Hematopoietic multipotent progenitor cell (in vitro differentiated cells): ENCODE measurements around the gene NHERF1. TPM values are rescaled to one million over a fixed set of nuclear protein-coding genes. Genes with fewer than 3 reads are reported as not detected.

Experiments used
- DNase-seq, 3 donors: peaks; one replicate each; pipeline ENCODE4 v3.0.0-alpha.2; 2011 to 2015; ENCODE audit warnings: low read depth in 2 of 3, low spot score in 2 of 3
- total RNA-seq: library from RNA; depleted of rRNA; stranded (reverse); fragments of >200 nt; gene quantifications from one replicate; pipeline ENCODE4 v1.2.3, GENCODE V29; 2012

The NHERF1 gene
- total RNA-seq, 1 donor, result 74.6 TPM

DNA sequence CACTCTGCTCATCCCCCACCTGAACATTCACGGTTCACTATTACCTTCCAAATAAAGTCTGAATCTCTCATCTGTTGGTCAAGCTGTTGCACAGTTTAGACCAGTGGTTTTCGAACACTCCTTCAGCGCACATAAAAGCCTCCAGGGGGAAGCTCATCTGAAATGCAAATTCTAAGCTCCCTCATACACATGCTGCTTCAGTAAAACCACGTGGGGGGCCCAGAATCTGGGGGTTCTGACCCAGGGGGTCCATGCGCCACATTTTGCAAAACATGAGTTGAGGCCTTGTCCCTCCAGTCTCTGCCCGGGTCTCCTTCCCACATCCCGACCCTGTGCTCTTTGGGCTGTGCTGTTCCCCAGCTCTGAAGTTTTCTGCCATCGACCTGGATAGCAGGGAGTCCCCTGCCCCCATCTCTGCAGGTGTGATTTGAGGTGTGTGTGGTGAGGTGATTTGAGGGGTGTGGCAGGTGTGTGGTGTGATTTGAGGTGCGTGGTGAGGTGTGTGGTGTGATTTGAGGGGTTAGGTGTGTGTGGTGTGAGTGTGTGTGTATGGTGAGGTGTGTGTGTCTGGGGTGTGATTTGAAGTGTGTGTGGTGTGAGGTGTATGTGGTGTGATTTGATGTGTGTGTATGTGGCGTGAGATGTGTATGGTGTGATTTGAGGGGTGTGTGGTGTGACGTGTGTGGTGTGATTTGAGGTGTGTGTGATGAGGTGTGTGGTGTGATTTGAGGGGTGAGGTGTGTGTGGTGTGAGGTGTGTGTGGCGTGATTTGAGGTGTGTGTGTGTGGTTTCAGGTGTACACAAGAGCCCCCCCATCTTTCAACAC lies 16.2 kb upstream of the NHERF1 start:
- no peak for DNase-seq

DNA sequence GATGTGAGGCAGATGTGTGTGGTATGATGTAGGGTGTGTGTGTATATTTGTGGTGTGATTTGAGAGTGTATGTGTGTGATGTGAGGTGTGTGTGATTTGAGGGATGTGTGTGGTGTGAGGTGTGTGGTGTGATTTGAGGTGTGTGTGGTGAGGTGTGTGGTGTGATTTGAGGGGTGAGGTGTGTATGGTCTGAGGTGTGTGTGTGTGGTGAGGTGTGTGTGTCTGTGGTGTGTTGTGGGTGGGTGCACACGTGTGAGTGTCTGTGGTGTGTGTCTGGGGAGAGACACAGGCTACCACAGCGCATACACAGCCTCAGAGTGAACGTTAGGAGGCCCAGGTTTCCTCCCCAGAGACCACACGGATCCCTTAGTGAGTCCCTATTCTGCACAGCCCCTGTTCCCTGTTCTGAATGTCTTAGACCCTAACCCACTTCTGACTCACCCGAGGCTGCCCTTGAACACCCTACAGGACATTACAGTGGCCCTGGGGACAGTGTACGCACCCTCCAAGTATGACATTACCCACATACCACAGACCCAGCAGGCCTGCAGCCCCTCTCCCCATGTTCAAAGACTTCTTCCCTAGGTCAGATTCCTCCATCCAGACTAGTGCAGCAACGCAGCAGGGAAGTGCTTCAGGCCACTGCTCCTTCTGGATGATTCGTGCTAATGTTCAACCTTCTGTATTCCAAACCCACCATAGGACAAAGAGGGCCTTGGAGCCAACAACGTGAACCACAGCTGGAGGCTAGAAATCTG lies 14.9 kb upstream of the NHERF1 start:
- DNase-seq, result no peak

DNA sequence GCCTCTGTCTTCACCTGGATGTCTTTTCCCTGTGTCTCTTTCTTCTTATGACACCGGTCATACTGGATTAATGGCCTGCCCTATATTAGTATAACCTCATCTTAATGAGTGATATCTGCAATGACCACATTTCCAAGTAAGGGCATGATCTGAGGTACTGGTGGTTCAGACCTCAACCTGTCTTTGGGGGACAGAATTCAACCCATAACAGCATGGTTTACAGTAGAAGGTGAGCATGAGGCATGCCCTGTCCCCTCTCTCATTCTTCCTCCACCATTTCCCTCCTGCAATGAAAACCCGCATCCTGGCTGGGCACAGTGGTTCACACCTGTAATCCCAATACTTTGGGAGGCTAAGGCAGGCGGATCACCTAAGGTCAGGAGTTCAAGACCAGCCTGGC lies 14.2 kb upstream of the NHERF1 start:
- DNase-seq, result no peak

DNA sequence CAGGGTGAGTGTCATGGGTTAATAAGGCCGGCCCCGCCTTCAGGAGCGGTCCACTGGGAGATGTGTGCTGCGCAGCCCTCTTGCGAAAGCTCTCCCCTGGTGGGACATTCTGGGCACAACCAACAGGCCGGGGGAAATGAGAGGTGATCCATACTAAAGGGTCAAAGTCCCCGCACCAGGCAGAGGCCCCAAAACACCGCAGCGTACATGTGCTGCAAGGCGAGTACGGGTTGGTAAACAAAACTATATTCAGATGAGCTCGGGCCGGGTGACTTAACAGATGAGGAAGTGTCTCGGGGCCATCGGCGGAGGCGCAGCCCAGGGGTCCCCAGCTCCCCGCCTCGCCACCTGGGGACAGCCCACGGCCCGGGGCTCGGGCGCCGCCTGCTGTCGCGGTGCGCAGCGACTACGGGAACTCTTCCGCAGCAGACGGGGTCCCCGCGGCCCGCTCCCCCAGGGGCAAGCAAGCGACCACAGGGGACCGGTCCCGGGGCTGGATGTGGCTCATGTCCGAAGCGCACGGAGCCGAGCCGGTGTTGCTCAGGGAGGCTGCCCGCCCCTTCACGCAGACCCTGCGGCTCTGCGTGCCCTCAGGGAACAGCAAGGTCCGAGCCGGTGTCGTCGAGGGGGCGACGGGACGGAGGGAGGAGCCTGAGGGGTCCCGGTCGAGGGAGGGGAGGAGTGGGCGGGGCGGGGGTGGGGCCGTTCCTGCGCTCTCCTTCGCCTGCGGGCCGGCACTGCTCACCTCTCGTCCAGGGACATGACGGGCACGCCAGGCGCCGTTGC lies 11.7 kb upstream of the NHERF1 start, which contains the start of gene RAB37:
RAB37 (plus strand) TSS at position 744 of the 786 bp plus-strand sequence; CDS start at position 761, 17 bp downstream.
- DNase-seq, result peak in 2 of 3 donors; percentile 91 to 94

DNA sequence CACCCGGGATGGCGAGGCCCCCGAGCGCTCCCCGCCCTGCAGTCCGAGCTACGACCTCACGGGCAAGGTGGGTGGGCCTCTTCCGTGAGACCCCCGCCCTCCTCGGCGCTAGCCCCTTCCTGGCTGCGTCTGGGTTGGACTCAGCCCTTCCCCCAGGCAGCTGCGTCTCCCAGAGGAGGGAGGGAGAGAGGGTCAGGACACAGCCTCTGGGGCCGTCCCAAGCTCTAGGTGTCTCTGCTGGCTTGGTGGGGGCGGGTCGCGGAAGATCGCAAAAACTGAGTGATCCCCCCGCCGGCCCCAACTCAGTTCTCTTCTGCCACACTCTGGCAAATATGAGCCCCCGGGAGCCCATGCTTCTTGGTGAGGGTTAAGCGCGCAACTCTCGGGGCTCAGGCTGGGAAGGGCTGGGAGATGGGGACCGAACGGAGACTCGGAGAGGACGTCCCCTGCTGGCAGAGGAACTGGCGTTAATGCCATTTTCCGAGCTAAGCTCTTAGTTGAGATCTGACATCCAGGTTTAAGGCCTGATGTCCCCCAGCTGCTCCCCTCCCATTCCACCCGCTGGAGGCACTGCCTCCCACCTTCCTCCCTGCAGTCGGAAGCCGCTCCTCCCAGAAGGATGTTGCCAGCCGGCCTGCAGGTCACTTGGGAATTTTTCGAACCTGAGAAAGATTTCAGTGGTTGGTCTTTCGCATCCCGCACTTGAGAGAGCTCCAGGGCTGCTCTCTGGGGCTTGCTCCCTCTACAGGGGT lies 11.0 kb upstream of the NHERF1 start:
- peak in 2 of 3 donors; percentile 77 to 84 for DNase-seq

DNA sequence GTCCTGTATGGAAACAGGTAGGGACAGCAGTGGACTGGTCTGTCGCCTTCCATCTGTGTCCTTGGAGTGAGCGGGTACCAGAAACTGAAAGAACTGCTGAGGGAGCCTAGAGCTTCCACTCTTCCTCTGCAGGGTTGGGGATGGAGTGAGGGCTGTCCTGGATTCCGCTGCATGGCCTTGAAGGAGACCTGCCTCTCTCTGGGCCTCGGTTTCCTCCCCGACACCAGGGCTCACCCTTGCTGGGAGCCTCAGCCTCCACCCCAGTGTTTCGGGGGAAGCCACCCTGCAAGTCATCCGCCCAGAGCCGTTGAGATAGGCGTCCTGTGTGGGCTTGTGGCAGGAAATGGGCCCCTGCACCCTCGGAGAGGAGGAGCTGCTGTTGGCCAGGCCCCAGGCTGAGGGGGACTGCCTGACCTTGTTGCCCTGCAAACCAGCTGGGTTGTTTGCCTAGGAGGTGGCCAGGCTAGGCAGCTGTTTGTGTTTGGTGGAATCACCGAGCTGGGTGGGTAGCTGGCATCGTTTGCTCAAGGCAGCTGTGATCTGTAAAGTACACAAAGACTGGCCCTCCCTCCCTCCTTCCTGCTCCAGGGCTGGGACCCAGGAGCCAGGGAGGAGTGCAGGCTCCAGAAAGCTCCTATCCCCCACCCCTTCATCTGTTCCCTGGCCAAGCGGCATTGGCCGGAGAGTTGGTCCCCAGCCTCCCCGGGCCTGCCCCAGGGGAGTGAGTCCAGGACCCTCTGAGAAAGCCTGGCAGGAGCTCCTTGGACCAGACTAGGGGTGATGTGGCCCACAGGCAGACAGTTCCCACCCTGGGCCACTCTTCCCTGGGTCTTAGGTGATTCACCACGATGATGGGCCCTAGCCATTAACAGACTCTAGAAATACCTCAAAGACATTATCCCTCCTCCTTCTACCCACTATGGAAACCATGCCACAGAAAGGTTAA lies 10.1 kb upstream of the NHERF1 start:
- peak in 2 of 3 donors; percentile 83 to 95 for DNase-seq

DNA sequence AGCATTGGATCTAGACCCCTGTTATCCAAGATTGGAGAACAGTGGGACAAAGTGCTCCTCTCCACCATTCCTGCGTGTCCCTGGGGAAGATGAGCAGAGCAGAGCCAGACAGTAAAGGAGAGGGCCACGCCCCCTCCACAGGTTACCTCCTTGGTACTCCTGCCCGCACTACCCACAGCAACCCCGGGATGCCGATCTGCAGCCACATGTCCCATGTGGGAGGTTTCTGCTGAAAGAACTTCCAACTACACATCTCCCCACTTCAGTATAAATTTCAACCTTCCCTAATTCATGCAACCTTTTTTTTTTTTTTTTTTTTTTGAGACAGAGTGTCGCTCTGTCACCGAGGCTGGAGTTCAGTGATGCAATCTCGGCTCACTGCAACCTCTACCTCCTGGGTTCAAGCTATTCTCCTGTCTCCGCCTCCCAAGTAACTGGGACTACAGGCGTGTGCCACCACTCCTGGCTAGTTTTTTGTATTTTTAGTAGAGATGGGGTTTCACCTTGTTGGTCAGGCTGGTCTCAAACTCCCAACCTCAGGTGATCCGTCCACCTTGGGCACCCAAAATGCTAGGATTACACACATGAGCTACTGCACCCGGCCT lies 9.1 kb upstream of the NHERF1 start:
- DNase-seq, result no peak

DNA sequence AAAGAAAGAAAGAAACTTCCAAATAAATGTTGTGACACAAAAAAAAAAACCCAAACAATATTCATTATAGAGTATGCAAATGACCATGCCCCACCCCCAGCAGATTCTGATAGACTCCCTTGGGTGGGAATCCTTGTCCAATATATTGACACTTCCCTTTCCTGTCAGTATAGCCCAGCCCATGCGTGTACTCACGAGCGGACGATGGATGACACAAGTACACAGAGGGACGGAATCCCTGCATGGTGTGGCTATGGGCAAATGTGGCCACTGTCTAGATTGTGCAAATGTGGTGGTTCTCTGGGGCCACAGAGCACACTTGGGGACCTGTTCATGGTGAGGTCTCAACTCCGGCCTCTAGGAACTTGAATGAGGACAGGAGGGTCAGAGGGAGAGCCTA lies 8.3 kb upstream of the NHERF1 start:
- DNase-seq, result no peak

DNA sequence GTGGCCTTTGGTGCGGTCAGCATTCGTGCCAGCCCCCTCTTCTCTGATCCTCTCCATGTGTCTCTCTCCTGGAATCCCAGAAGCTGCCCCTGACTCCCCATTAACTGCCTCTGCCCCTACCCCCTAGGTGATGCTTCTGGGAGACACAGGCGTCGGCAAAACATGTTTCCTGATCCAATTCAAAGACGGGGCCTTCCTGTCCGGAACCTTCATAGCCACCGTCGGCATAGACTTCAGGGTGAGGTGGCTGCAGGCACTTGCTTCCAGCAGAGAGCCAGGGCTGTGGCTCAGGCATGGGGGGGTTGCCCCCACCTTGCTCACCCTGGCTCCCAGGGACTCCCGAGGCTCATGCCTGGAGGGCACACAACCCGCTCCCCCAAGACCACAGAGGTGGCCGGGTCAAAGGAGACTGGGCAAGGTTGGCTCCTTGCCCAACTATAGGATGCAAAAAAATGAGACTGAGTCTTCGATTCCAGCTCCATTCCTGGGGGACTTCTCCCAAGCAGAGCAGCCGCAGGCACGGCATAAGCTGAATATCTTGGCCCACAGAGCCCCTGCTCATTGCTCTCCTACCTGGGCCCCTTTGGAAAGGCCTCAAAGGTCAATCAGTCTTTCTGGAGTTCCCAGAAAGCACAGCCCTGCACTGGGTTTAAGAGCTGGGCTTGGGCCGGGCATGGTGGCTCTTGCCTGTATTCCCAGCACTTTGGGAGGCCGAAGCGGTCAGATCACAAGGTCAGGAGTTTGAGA lies 7.6 kb upstream of the NHERF1 start:
- DNase-seq, result no peak

DNA sequence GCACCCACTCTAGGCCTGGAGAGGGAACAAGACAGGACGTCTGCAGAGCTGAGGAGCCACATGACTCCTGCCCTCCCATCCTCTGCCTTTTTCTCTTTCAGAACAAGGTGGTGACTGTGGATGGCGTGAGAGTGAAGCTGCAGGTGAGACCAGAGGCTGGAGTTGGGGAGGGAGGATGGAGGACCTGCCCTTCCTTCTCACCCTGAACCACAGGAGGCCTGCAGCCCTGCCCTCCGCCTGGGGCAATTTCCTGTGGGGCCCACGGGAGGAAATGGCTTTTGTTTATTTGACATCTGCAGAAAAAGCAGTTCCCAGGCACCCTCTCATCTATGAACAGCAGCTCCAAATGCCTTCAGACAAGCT lies 6.3 kb upstream of the NHERF1 start:
- peak in 2 of 3 donors; percentile 71 to 80 for DNase-seq

DNA sequence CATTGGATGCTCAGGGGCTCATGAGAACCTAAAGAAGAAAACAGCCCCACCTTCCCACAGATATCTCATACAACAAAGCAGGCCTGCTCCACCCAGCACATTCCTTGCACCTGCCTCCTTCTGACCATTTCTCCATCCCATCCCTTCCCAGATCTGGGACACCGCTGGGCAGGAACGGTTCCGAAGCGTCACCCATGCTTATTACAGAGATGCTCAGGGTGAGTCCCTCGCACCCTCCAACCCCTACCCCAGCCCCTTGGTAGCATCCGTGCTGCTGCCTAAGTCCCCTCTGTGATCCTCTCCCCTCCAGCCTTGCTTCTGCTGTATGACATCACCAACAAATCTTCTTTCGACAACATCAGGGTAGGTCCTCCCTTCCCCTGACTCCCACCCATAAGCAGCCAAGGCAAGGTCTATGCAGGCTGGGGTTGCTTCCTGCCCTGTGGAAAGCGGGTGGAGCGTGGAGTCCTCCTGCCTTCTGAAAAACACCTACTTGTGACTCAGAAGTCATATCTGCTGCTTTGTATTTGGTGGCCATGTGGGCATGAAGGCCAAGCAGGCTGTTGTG lies 5.4 kb upstream of the NHERF1 start:
- no peak for DNase-seq

DNA sequence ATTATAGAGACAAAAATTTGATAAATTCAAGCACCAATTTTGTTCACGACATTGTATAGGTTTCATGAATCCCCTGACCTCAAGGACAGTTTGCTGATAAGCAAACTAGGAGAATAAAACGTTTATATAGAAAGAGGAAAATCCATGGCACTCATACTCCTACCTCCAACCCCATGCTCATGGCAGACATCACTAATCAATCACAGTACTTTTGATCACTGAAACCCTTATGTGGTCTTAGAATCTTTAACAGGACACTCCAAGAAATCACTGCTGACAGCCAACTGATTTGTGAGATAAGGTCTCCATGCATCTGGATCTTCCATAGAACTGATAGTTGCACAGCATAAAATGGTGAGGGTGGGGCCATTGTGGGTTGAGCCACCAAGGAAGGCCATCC lies 4.7 kb upstream of the NHERF1 start:
- DNase-seq, result no peak

DNA sequence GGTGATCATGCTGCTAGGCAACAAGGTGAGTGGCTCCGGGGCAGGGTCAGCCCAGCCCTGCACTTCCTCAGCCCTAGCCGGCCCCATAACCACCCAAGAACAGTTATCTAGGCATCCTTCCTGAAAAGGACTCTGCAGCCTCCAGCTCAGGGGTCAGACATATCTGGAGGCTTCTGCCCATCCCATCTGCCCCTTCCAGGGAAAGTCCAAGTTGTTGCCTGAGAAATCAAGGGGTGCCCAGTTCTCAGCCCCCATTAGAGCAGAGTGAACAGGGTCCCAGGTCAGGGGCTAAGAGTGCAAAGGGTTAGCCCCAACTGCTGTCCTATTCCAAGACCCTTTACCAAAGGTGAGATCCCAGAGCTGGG lies 4.1 kb upstream of the NHERF1 start:
- DNase-seq, result no peak

DNA sequence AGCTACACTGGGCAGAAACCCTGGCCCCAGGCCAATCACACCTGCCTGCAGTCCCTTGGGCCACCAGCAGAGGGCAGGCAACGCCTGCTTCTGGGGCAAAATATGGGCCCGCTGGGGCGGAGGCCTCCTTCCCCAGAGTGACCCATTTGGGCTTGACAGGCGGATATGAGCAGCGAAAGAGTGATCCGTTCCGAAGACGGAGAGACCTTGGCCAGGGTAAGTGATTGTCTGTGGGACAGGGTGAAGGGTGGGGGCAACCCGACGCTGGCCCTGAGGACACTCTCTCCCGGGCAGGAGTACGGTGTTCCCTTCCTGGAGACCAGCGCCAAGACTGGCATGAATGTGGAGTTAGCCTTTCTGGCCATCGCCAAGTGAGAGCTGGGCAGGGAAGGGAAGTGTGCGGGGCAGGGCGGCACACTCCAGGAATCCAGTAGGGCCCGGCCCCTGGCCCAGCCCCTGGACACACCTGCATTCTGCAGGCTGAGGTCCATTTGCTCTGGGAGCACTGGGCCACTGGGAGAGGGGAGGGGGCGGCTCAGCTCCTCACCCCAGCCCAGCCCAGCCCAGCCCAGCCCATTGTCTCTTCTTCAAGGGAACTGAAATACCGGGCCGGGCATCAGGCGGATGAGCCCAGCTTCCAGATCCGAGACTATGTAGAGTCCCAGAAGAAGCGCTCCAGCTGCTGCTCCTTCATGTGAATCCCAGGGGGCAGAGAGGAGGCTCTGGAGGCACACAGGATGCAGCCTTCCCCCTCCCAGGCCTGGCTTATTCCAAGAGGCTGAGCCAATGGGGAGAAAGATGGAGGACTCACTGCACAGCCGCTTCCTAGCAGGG lies 3.5 kb upstream of the NHERF1 start:
- peak; percentile 66 to 73 (median 68) for DNase-seq

DNA sequence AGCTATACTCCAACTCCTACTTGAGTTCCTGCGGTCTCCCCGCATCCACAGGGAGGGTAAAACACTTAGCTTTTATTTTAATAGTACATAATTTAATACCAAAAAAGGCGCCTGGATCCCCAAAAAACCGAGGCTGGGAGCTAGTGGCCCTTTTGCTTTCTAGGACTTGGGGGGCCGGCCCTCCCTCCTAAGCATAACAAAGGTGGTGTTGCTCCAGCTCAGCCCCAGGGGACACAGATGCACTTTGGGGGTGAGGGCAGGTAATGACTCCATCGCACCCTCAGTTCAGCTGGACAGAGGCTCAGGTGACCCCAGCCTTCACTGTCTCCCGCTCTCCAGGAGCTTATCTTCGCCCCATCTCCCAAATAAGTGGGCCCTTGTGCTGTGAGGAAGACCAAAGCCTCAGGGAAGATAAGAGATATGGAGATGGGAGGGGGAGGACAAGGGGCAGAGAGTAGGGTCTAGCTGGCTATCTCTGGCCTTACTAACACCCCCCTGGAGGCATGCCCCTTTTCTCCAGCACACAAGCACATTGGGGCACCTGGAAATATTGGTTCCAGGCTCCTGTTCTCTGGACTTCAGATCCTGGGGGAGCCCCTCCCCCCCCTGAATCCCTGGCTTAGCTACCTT lies 2.8 kb upstream of the NHERF1 start:
- no peak for DNase-seq

DNA sequence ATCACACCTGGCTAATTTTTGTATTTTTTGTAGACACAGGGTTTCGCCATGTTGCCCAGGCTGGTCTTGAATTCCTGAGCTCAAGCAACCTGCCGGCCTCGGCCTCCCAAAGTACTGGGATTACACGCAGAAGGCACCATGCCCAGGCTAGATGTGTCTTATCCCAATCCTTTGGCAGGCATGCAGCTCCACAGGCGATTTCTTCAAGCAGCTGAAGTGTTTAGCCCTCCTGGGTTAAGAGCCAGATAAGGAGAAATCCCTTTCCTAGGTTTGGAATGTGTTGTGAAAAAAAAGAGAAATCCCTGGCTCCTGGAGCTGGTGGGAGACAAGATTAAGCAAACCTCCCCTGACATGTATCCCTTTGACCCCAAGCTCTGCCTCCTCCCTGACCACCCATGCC lies 2.1 kb upstream of the NHERF1 start:
- DNase-seq, result no peak

DNA sequence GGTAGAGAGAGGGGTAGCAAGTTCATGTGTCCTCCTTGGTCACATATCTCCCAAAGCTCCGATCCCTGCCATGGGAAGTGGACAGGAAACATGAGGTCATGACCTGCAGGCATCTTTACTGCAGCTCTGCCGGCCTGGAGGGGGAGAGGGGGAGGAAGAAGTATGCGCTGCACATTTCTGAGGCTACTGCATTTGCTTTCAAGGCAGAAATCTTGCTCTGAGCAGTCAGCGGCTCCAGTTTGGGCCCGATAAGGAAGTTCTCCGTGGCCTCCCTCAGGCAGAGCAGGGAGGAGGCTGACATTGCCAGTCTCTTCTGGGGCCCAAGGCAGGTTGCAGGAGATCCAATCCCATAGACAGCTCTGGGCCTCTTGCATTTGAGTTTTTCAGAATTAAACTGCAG lies 1.5 kb upstream of the NHERF1 start:
- DNase-seq, result peak in 1 of 3 donors; percentile 44
